ENCODE data around the gene ST6GALNAC3.
"Not testable (repeated sequence)": the region's sequence is repeated elsewhere in the genome, so short reads cannot be mapped to it uniquely, and the experiment has no call there.

The ST6GALNAC3 gene

DNA sequence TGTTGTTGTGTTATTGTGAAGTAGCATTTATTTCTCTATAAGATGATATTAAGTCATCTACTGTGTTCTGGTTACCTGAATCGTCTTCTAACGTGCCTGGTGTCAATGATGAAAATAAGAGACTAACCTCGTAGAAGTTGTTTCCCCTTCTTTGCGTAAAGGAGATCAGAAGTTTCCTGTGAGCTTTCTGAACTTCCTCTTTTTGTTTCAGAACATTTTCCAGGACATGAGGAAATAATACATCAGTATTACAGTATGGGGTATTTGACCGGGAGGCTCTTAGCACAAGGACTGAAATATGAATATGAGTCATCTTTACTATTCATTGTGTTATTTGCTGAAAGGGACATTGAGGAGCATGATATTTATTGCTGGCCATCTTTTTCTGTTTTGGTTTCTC, 1.3 kb downstream of the ST6GALNAC3 start:
- no peak for DNase-seq

DNA sequence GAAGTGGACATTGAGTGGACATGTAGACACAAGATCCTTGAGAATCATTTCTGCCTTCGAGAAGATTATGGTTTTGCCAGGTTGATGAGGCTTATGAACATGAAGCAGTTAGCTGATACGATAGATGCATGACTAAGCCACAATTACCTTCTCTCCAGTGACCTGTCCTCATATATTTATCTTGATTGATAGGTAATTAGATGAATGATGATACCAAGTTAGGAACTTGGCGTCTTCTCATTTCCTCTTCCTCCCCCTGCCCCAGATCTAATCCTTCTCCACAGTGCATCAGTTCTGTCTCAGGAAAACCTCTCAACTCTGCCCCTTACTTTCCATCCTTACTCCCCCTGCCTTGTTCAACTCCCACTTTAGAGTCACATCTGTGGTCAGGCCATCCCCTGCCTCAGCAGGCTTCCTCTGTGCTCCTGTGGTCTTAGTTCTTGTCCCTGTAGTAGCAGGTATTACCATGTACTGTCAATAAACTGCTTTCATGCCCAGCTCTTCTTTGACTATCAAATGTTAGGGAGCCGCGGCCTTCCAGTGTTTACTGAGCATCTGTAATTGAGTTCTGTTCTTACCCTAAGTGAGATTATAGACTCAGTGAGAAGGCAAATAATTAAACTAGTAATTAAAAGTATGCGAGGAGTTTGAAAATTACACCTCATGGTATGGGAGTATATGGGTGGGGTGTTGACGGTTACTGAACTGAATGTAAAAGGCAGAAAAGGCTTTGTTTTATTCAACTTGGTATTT, 5.1 kb downstream of the ST6GALNAC3 start:
- peak; percentile 94 for DNase-seq

DNA sequence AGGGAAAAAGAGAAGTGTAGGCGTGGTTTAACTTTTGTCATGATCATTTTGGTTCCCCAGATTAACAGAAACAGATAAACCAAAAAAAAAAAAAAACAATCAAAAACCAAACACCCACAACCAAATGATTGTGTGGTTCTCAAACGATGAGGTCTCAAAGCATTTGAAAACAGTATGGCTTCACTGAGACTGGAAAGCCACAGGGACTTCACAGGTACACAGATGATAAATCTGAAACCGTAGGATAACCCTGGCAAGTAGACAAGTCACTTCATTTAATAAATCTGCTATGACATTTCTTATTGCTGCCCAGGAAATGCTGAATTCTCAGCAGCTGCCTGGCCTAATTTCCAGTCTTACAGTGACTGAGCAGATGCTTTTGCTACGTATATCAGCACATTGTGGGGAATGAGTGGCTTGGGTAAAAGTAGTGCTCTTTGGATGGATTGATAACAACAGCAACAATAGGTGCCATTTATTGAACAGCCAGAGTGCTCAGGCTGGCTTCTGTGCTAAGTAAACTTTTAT, 6.1 kb downstream of the ST6GALNAC3 start:
- DNase-seq = peak; percentile 33

DNA sequence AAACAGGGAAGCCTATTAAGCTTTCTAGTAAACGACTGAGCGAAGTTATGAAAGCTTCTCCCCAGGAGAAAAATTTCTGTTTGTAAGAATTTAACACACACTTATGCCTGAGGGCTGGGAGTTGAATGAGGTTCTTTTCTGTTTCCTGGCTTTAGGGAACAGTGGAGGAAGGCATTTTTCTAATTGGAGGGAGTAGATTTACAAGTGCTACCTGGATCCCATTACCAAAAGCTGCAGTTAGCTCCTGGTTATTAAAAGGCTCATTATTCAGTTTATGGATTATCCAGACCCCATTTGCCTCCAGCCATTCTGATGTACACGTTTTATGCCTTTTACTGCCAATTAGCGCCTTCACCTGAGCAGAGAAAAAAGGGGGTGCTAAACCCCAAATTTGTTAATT, 7.5 kb downstream of the ST6GALNAC3 start:
- peak; percentile 48 for DNase-seq

DNA sequence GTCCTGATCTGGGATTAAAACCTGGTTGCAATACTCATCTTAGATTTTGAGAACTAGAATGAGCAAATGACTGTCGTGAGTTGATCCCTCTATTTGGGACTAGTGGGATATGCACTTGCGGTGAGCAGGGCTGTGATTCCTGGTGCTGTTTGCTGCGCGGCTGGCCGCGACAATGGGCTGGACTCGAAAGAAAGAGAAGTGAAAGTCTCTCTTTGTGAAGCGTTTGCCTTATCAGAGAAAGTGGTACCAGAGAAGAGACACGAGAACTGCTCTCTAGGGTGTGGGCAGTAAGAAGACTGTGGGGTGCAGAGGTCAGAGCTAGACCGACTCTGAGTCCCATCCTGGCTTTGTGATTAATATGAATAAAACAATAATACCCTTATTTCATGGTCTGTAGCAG, 8.6 kb downstream of the ST6GALNAC3 start:
- no peak for DNase-seq

DNA sequence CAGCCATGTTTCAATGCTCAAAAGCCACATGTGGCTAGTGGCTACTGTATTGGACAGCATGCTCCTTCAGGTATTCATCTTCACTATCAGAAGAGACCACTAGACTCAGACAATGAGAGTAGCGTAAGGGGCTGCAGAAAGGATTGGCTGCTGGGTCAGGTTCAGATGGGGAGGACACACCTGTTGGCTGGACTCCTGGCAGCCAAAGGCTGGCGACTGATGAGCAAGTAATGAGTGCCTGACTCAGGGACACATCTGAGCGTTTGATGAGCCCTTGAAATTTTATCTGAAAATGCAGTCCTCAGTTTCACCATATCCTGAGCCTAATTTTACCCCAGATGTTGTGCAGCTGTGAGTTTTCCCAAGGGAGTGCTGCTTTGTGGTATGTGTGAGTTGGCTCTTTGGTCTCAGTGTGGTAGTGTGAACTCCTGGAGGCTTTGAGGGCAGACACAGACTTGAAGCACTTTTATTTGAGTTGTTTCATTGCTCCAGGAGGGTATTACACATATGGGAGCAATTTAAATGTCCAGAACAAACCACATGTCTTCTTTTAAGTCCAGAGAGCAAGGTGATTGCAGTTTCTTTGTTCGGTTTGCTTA, 9.6 kb downstream of the ST6GALNAC3 start:
- peak; percentile 81 for DNase-seq

DNA sequence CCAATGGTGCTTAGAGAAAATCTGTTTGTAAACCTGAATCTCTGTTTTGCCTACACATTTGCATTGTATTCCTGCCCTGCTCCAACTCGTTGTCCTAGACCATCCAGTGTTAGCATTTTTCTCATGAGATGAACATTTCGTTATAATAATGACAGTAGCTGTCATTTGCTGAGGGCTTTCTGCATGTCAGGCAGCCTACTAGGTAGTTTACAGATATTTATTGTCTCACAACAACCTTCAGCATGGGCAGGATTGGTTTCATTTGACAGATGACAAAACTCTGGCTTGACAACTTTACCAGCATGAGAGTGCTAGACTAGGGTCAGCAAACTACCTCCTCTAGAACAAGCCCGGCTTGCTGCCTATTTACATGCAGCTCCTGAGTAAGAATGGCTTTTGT, 10.1 kb downstream of the ST6GALNAC3 start:
- peak; percentile 95 for DNase-seq

DNA sequence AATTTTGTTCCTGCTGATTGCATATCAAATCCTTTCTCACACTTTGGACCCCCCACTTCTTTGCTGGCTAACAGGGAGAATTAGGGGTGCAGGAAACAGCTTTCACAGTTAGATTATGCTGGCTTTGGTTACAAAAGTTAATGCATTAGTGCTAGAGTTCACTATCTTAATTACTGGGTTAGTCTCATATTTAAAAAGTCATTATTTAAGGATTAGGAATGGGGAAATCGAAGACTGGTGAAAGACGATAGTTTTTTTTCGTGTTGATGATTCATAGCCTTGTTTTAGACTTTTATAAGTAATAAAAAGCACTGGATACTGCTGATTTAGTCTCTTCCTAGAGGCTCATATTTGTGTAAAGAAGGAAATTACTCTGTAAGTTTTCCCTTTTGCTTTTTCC, 11.6 kb downstream of the ST6GALNAC3 start:
- no peak for DNase-seq

DNA sequence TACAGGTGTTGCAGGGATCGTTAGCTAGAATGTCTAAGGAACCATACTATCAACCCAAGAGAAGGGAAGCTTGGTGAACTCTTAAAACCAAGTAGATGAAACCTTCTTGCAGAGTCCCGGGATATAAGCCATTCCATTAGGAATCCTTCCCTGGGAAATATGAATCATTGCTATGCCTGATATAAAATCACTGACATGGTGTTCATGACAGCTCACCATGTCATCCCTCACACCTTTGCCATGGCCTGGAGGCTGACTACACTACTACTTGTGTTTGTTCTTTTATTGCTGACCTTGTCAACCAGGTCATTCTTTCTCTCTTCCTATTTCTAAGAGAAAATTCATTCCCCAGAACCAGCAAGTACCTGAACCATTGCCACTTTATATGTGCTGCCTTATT, 12.1 kb downstream of the ST6GALNAC3 start:
- no peak for DNase-seq

DNA sequence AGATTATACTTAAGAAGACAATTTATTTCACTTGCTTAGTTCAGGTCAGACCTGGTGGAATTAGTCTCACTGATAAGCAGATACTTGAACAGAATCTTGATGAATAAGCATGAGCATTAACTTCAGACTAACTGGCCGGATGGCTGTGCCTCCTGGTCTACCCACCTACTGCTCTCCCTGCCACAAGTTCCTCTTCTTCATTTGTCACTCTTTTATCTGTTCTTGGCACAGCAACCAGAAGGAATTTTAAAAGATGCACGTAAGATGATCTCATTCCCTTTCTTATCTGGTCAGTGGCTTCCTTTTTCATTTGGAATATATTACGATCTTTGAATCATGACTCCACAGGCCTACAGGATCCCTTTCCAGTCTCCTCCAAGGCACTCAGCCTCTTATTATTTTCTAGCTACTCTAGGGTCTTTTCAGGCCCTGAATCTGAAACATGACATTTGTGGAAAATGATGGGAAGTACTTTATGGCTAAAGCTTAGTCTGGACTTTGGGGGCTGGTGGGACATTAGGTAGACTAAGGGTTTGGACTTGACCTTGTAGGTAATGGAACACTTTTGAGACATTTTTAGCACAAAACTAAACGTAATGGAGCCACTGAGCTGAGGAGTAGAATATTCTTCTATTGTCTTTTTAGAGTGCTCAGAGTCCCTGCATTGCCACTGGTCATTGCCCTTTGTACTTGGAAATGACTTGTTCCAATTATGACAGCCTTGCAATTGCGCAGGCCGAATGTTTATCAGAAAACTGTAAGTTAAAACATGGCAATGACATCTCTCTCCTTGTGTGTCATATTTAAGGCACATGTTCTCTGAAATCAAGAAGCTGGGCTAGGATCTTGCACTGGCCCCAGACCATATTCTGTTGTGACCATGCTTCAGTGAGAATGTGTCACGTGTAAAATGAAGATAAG, 16.0 kb downstream of the ST6GALNAC3 start:
- no peak for DNase-seq

DNA sequence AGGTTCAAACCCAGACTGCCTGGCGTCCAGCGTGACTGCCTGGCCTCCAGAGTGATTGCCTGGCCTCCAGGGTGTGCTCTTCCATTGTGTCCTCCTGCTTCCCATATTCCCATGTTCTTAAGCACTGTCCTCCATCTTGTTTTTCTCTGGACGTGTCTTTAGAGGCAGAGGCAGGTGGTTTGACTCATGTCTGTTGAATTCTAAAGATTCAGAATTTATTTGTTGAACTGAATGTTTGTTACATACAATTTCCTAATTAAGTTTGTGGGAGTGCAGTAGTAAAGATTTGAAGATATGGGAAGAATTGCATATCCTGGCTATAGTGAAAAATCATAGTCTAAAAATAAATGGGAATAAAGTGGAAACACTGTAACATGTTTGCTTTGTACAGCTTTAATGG, 18.3 kb downstream of the ST6GALNAC3 start:
- DNase-seq = no peak

DNA sequence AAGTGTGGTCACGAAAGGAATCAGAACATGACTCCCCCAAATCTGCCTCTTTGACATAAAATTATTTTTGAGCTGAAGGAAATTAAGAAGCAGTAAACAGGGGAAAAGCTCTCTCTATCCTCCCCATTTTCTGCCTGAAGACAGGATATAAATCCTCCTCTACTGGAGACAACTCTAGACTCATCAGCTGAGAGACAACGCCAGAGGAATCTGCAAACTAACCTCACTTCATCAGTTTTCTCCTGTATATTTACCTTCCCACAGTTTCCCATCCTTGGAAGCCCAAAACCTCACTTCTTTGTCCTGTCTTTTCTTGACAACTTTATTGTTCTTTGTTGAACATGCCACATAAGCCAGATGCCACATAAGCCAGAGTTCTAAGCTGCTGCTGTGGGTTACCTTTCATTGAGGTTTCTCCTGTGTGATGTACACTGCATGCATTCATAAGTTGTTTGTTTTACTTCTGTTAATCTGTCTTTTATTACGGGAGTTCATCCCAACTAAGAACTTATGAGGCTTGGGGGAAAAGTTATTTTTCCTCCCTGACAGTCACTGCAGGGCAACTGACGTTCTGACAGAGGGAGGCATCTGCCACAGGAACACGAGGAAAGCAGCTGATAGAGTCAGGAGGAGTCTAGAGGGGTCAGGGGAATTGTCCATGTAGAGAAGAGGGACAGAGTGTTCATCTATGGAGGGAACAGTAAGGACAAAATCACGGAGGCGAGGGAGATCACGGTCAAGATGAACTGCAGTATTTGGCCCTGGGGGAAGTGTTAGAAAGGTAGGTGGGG, 19.2 kb downstream of the ST6GALNAC3 start:
- DNase-seq = no peak

DNA sequence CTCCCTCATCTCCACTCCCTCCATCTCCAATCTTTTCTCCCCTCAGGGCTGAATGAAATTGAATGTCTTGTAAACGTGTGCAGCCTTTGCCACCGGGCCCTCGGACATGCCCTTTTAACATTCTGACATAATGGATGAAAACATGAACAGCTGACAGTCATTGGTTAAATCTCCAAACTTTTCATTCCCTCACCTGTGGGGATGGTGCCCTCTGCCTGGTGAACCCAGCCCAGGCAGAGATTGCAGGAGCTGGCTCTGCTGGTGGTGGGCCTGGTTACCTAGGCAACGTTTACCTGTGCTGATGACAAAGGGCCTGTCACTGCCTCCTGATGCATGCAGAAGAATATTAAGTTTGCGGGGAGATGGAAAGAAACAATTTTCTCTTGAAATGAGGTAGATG, 21.3 kb downstream of the ST6GALNAC3 start:
- DNase-seq = no peak

DNA sequence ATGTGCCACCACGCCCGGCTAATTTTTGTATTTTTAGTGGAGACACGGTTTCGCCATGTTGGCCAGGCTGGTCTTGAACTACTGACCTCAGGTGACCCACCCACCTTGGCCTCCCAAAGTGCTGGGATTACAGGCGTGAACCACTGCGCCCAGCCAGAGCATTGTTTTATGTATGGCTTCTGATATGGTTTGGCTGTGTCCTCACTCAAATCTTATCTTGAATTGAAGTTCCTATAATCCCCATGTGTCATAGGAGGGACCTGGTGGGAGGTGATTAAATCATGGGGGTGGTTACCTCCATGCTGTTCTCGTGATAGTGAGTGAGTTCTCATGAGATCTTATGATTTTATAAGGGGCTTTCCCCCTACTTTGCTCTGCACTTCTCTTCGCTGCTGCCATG, 22.5 kb downstream of the ST6GALNAC3 start:
- not testable (repeated sequence) for DNase-seq

DNA sequence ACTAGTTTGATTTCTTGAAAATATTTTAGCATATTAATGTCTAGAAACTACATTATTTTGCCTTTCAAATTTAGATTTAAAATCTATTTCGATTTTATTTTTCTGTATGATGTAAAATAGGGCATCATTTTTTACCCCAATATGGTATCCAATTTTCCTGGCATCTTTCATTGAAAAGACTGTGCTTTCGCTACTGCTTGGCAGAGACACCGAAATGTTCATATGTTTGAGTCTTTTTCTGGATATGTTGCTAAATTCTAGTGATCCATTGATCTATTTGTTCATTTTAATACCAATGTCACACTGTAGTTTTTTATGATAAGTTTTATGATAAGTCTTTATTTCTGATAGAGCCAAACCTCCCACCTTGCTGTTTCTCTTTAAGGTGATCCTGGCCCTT, 24.3 kb downstream of the ST6GALNAC3 start:
- no peak for DNase-seq

DNA sequence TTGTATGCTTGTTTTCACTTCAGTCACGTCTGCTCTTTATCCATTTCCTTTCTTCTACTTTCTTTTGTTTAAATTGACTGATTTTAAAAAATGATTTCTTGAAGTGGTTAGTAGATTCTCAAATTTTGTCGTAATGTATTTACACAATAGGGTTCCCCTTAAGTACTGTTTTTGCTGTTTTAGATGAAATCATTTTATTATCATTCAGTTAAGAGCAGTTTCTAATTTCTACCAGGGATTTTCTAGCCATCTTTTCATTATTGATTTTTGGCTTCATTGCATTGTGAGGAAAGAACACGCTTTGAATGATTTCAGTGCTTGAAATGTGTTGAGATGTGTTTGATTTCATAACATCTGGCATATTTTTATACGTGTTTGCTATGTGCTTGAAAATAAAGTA, 27.0 kb downstream of the ST6GALNAC3 start:
- DNase-seq = no peak

DNA sequence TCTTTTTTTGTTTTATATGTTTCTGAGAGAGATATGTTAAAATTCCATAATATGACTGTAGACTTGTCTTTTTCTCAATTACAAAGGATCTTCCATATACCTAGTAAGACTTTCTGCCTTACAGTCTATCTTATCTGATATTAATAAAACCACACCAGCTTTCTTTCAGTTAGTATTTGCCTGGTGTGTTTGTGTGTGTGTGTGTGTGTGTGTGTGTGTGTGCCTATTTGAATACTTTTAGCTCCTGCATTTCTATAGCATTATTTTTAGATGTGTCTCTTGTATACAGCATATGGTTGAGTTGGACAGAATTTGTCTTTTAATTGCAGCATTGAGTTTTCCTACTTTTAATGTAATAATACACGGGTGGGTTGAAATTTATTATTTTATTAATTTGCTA, 27.5 kb downstream of the ST6GALNAC3 start:
- DNase-seq = no peak

DNA sequence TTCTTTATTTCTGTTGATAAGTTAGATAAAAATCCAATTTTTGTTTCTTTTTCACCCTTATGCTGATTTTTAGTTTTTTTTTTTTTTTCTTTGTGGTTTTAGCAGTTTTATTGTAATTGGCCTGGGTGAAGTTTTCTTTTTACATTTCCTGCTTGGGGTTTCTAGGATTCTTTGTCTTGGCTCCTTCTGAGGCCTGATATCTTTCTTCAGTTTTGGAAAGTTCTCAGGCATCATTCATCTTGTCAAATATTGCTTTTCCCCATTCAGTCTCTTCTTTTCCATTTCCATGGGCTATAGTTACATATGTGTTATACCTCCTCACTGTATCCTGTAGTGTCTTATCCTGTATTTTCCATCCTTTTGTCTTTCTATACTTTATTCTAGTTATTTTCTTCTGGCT, 28.5 kb downstream of the ST6GALNAC3 start:
- DNase-seq = no peak

DNA sequence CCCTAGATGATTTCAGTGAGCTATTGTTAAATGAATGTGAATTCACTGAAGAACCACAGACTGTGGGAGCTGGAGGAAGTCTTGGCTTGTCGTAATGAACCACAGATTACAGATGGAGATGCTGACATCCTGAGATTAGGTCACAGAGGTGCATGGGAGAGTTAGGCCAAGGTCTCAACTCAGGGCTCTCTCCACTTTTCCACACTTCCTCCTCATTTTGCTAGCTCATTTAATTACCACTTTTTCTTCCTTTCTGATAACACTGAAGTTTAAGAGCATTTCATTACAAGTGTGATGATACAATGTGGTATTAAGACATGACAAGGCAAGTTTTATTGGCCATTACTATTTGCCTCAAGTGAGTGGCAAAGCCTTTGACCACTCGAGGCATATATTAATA, 30.8 kb downstream of the ST6GALNAC3 start:
- DNase-seq = no peak

DNA sequence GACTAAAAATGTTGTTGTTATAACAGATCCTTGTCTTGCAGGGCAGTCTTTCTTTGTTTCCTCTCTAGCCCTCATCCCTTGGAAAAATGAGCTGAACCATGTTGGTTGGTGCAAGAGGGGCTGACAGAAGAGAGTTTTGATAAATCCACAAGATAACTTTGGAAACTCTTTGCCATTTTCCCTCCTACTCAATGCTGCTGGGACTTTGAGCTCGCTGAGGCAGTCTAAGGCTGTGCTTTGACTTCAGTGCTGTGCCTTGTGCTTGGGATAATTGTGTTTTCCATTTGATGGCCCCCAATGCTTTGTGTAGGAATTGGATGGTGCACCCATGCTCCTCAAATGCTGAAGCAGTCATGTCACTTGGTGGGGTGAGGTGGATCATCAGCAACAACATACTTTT, 31.7 kb downstream of the ST6GALNAC3 start:
- DNase-seq = no peak

DNA sequence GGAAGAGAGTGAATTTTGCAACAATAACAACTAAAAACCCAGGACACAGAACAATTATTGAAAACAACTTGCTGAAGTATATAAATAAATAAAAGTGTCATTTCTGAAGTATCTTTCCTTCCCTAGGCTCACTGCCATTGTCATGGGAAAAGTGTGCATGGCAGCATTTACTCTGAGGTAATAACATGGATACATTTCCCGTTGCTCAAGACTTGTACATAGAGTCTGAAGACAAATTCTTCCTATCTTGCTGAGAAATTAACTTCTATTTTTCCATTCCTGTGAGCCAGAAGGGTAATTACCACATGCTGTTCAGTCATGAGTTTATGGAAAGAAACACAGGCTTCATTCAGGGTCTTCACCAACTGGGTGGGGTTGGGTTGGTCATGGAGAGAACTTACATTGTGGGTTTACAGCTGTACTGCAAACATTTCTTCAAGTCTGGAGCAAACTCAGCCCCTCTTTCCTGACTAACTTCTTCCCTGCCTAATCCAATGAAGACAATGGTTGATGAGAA, 32.2 kb downstream of the ST6GALNAC3 start:
- DNase-seq = no peak

DNA sequence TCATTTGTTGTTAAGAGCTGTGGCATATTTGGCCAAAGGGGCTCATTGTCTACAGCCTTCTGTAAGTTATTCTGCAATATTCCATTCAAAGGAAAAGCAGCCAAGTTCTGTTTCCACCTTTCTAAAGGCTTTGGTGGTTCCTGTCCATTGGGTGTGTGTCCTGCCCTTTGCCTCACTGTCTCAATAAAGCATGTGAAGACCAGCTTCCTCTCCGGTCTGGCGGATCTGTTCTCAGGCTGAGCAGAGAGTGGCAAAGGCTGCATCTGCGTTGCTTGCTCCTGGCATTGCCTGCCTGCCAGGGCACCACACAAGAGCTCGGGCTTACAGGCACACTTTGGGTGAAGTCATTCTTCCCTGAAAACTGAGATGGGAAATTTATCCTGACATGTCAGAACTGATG, 34.9 kb downstream of the ST6GALNAC3 start:
- no peak for DNase-seq

Data from NCI-H526 treated with DMSO at 0.1 percent for 48 hours (cell line).